A549 treated with CORT108297 at 1 μM for 4 hours (cell line): ENCODE measurements around the gene ADAM30. TPM values are rescaled to one million over a fixed set of nuclear protein-coding genes. Genes with fewer than 3 reads are reported as not detected.

ENCODE experiments used
- total RNA-seq: library from RNA; stranded (reverse); fragments of 200-300 nt; extraction: Qiagen RNA extraction; gene quantifications from 5 replicates; pipeline ENCODE4 v1.2.3, GENCODE V29; 2022

The ADAM30 gene
- not detected in 5 replicates for total RNA-seq

DNA sequence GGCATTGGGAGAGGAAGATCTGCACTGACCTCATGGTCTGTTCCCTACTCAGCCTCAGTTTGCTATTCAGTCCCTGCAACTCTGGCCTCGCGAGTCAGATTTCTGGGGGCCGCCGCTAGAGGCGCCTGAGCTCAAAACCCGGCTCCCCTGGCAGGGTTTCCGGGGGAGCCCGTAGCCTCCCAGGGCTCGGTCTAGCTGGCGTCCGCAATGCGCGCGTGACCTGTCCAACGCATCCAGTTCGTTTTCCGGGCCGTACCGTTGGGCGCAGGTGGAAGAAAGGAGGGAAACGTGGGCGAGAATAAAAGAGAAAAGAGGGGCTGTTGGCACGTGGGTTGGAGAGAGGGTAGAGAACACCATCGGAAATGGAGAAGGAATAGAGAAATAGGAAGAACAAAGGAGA, at the start of gene ADAM30:
Gene ADAM30 (minus strand): TSS at position 213 of the 400 bp plus-strand sequence. CDS start 179 bp downstream, at position 34.

Other genes with a start within 250 kb of the ADAM30 start
- 1.5 to 1.9 TPM (median 1.6 TPM) in 5 replicates for gene ZNF697, start 248.2 kb downstream of the ADAM30 start, total RNA-seq
- gene PHGDH, start 184.6 kb downstream of the ADAM30 start, total RNA-seq: 78.1 to 91.7 TPM (median 86.2 TPM) in 5 replicates
- not detected in 5 replicates for gene HMGCS2, start 127.6 kb downstream of the ADAM30 start, total RNA-seq
- not detected in 5 replicates for gene REG4, start 85.1 kb downstream of the ADAM30 start, total RNA-seq
- 18.6 to 31.1 TPM (median 25.7 TPM) in 5 replicates for gene NOTCH2, start 173.1 kb upstream of the ADAM30 start, total RNA-seq